ENCODE data around the gene OSBPL2.

DNA sequence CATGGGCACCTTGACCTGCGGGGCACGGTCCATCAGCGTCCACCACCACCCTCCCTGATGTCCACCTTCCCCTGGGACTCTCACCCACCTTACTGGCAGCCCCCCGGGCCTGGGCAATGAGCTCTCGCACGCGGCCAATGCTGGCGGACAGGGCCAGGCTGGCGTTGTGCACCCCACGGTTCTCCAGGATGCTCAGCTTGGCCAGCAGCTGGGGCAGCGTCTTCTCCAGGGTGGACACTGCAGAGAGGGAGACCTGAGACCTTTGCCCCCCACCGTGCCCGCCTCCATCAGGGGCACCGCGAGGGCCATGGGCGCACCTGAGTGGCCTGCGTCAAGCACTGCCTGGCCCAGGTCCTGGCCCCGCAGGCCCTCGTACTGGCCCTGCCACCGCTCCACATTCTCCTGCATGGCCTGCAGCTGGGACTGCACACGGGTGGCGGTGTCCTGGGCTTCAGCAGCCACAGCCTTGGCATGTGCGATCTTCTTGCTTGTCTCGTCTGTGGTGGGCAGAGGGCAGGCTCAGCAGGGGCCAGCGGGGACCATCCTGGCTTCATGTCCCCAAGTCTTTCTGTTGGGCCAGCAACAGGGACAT, 76.5 kb downstream of the OSBPL2 start:
- TF ChIP-seq, protein P1, sequence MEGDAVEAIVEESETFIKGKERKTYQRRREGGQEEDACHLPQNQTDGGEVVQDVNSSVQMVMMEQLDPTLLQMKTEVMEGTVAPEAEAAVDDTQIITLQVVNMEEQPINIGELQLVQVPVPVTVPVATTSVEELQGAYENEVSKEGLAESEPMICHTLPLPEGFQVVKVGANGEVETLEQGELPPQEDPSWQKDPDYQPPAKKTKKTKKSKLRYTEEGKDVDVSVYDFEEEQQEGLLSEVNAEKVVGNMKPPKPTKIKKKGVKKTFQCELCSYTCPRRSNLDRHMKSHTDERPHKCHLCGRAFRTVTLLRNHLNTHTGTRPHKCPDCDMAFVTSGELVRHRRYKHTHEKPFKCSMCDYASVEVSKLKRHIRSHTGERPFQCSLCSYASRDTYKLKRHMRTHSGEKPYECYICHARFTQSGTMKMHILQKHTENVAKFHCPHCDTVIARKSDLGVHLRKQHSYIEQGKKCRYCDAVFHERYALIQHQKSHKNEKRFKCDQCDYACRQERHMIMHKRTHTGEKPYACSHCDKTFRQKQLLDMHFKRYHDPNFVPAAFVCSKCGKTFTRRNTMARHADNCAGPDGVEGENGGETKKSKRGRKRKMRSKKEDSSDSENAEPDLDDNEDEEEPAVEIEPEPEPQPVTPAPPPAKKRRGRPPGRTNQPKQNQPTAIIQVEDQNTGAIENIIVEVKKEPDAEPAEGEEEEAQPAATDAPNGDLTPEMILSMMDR (conservative IDR thresholded peaks at IDR 0.05; ENCODE audit: low read depth, low read length): no peak
- TF ChIP-seq EZH2 (IDR thresholded peaks at IDR 0.05; ENCODE audit: borderline replicate concordance, low read depth, low read length, poor library complexity, severe bottlenecking): no peak
